Gastrocnemius medialis (tissue), 4 donors: Measurements from ENCODE around the gene PMAIP1.

ENCODE experiments used
- POLR2A ChIP-seq, 2 donors: fragments of 450-650 bp; IDR thresholded peaks; one replicate each; pipeline ENCODE4 v1.6.1; 2017; ENCODE audit warnings: antibody characterized with exemption in 2 of 2, mild to moderate bottlenecking in 2 of 2, moderate library complexity in 2 of 2
- TF ChIP-seq, protein P1 (sequence below), 5 experiments: fragments of 450-650 bp in 3 of 5; fragments of 200-600 bp in 2 of 5; sonication (generic) in 2 of 5; IDR thresholded peaks in 4 of 5; conservative IDR thresholded peaks in 1 of 5; 1 replicate in 4 of 5; 2 replicates in 1 of 5; pipeline ENCODE4 v1.5.1; 2016 to 2019; ENCODE audit warnings: antibody characterized with exemption in 5 of 5, mild to moderate bottlenecking in 3 of 5, moderate library complexity in 3 of 5

DNA sequence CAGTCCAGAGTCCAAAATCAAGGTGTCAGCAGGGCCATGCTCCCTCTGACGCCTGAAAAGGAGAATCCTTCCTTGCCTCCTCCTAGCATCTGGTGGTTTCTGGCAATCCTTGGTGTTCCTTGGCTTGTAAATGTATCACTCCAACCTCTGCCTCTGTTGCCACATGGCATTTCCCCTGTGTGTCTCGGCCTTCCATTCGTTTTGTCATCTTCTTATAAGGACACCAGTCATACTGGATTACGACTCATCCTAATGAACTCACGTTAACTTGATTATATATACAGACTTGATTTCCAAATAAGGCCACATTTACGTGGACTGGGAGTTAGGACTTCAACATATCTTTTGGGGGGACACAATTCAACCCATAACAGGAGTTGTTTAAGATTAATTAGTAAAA lies 15.8 kb downstream of the PMAIP1 start:
- no peak for TF ChIP-seq POLR2A (IDR thresholded peaks at IDR 0.05)
- TF ChIP-seq, protein P1, sequence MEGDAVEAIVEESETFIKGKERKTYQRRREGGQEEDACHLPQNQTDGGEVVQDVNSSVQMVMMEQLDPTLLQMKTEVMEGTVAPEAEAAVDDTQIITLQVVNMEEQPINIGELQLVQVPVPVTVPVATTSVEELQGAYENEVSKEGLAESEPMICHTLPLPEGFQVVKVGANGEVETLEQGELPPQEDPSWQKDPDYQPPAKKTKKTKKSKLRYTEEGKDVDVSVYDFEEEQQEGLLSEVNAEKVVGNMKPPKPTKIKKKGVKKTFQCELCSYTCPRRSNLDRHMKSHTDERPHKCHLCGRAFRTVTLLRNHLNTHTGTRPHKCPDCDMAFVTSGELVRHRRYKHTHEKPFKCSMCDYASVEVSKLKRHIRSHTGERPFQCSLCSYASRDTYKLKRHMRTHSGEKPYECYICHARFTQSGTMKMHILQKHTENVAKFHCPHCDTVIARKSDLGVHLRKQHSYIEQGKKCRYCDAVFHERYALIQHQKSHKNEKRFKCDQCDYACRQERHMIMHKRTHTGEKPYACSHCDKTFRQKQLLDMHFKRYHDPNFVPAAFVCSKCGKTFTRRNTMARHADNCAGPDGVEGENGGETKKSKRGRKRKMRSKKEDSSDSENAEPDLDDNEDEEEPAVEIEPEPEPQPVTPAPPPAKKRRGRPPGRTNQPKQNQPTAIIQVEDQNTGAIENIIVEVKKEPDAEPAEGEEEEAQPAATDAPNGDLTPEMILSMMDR (IDR thresholded peaks at IDR 0.05 in 4 of 5, conservative IDR thresholded peaks at IDR 0.05 in 1 of 5) = no peak
